Smooth muscle cell (in vitro differentiated cells): Measurements from ENCODE around the gene GATA1. TPM values are rescaled to one million over a fixed set of nuclear protein-coding genes. Genes with fewer than 3 reads are reported as not detected.

ENCODE experiments used
- DNase-seq: peaks from one replicate; lab custom pipeline; 2025; ENCODE audit not compliant: unreplicated experiment; lab: John Stamatoyannopoulos, UW
- H2AFZ ChIP-seq: fragments of 200-600 bp; sonication (generic); 2 replicates; pipeline ENCODE4 v1.6.0; 2016; ENCODE audit warnings: antibody characterized with exemption, low read depth, mild to moderate bottlenecking
- H3F3A ChIP-seq: fragments of 200-600 bp; sonication (generic); 2 replicates; pipeline ENCODE4 v1.6.0; 2017; ENCODE audit warnings: antibody characterized with exemption, low read depth
- H3K27ac ChIP-seq: fragments of 200-600 bp; sonication (generic); 2 replicates; pipeline ENCODE4 v1.5.1; 2016; ENCODE audit warnings: low read depth, mild to moderate bottlenecking
- H3K27me3 ChIP-seq: fragments of 200-600 bp; sonication (generic); 2 replicates; pipeline ENCODE4 v1.6.1; 2016; ENCODE audit warnings: low read depth, mild to moderate bottlenecking
- H3K36me3 ChIP-seq: fragments of 200-600 bp; sonication (generic); 2 replicates; pipeline ENCODE4 v1.5.1; 2016; ENCODE audit warnings: low read depth
- H3K4me1 ChIP-seq: fragments of 200-600 bp; sonication (generic); 2 replicates; pipeline ENCODE4 v1.5.1; 2016; ENCODE audit warnings: low read depth
- H3K4me2 ChIP-seq: fragments of 200-600 bp; sonication (generic); 2 replicates; pipeline ENCODE4 v1.6.0; 2016; ENCODE audit warnings: mild to moderate bottlenecking
- H3K4me3 ChIP-seq: fragments of 200-600 bp; sonication (generic); 2 replicates; pipeline ENCODE4 v1.5.1; 2016; ENCODE audit warnings: mild to moderate bottlenecking
- H3K79me2 ChIP-seq: fragments of 200-600 bp; sonication (generic); 2 replicates; pipeline ENCODE4 v1.6.0; 2016; ENCODE audit warnings: low read depth, mild to moderate bottlenecking
- H3K9ac ChIP-seq: fragments of 200-600 bp; sonication (generic); 2 replicates; pipeline ENCODE4 v1.6.0; 2016; ENCODE audit warnings: low read depth
- H3K9me3 ChIP-seq: fragments of 200-600 bp; sonication (generic); replicated peaks from 2 replicates; pipeline ENCODE4 v1.5.1; 2016; ENCODE audit warnings: low read depth
- H4K20me1 ChIP-seq: fragments of 200-600 bp; sonication (generic); 2 replicates; pipeline ENCODE4 v1.6.0; 2016; ENCODE audit warnings: low read depth
- CTCF ChIP-seq: fragments of 200-600 bp; sonication (generic); IDR thresholded peaks from 2 replicates; pipeline ENCODE4 v1.5.1; 2017; ENCODE audit warnings: borderline replicate concordance, mild to moderate bottlenecking, antibody characterized with exemption; ENCODE audit not compliant: insufficient read depth, poor library complexity, severe bottlenecking
- WGBS: methylation state at CpG from one replicate; pipeline ENCODE4 v1.1.7; 2016; ENCODE audit warnings: low lambda C conversion rate; 5-methylcytosine and 5-hydroxymethylcytosine counted together
- polyA plus RNA-seq: library from polyadenylated mRNA; unstranded; fragments of >200 nt; fragmentation: Nextera tagmentation; extraction: Ambion mirVana; gene quantifications from 2 replicates; pipeline ENCODE4 v1.2.1, GENCODE V29; 2016
- total RNA-seq: library from RNA; depleted of rRNA; stranded (reverse); fragments of >200 nt; gene quantifications from 2 replicates; pipeline ENCODE4 v1.2.3, GENCODE V29; 2014

Gene GATA1
- total and polyA plus RNA-seq, 2 experiments from 2014 or later = not detected

- no peaks in the 10 kb centered on the region for H3K27me3 ChIP-seq
- H3K9ac ChIP-seq = no peak overlapping the region
- 78% methylated on average over 13 of the region's 13 CpGs for WGBS
- no peak overlapping the region for H3K4me3 ChIP-seq
- DNase-seq = no peak
- no peaks in the 10 kb centered on the region for H3K4me1 ChIP-seq
- no peaks in the 10 kb centered on the region for H3K79me2 ChIP-seq
- H3K27ac ChIP-seq = no peak overlapping the region
- TF ChIP-seq CTCF = no peak
- no peaks in the 10 kb centered on the region for H3F3A ChIP-seq
- H3K9me3 ChIP-seq = no peaks in the 10 kb centered on the region
- H3K4me2 ChIP-seq = no peak overlapping the region
- H4K20me1 ChIP-seq = no peaks in the 10 kb centered on the region
- H2AFZ ChIP-seq = no peak overlapping the region
- no peaks in the 10 kb centered on the region for H3K36me3 ChIP-seq
Measured at GRCh38 chrX:48776818-48777439, 9.5 kb upstream of the GATA1 start.

GRCh38 chrX:48779399-48779798 lies 7.0 kb upstream of the GATA1 start:
- TF ChIP-seq CTCF = no peak
- H3K79me2 ChIP-seq = no peaks in the 10 kb centered on the region
- H3K27ac ChIP-seq = no peak overlapping the region
- no peaks in the 10 kb centered on the region for H3F3A ChIP-seq
- H3K4me2 ChIP-seq = no peak overlapping the region
- H3K27me3 ChIP-seq = no peaks in the 10 kb centered on the region
- H3K36me3 ChIP-seq = no peaks in the 10 kb centered on the region
- H3K4me1 ChIP-seq = no peaks in the 10 kb centered on the region
- H3K9me3 ChIP-seq = no peaks in the 10 kb centered on the region
- H3K4me3 ChIP-seq = no peak overlapping the region
- no peak for DNase-seq
- no peak overlapping the region for H3K9ac ChIP-seq
- WGBS = 82% methylated on average over 7 of the region's 7 CpGs
- H2AFZ ChIP-seq = no peak overlapping the region
- H4K20me1 ChIP-seq = no peaks in the 10 kb centered on the region

GRCh38 chrX:48781705-48782104 lies 4.7 kb upstream of the GATA1 start:
- H3K9ac ChIP-seq = no peak overlapping the region
- H2AFZ ChIP-seq = no peak overlapping the region
- no peak overlapping the region for H3K27ac ChIP-seq
- no peak overlapping the region for H3K4me3 ChIP-seq
- no peaks in the 10 kb centered on the region for H3K4me1 ChIP-seq
- H3F3A ChIP-seq = no peaks in the 10 kb centered on the region
- H3K9me3 ChIP-seq = no peaks in the 10 kb centered on the region
- WGBS = 75% methylated on average over 6 of the region's 6 CpGs
- H3K79me2 ChIP-seq = no peaks in the 10 kb centered on the region
- no peaks in the 10 kb centered on the region for H4K20me1 ChIP-seq
- H3K36me3 ChIP-seq = no peaks in the 10 kb centered on the region
- H3K27me3 ChIP-seq = no peaks in the 10 kb centered on the region
- TF ChIP-seq CTCF = no peak
- no peak for DNase-seq
- no peak overlapping the region for H3K4me2 ChIP-seq

- 71% methylated on average over 2 of the region's 2 CpGs for WGBS
- no peaks in the 10 kb centered on the region for H3K27me3 ChIP-seq
- H3K9me3 ChIP-seq = no peaks in the 10 kb centered on the region
- no peak for DNase-seq
- no peak overlapping the region for H2AFZ ChIP-seq
- H3F3A ChIP-seq = no peaks in the 10 kb centered on the region
- H3K4me1 ChIP-seq = no peaks in the 10 kb centered on the region
- no peak for TF ChIP-seq CTCF
- no peaks in the 10 kb centered on the region for H4K20me1 ChIP-seq
- no peak overlapping the region for H3K9ac ChIP-seq
- no peak overlapping the region for H3K4me2 ChIP-seq
- H3K79me2 ChIP-seq = no peaks in the 10 kb centered on the region
- no peak overlapping the region for H3K27ac ChIP-seq
- no peak overlapping the region for H3K4me3 ChIP-seq
- no peaks in the 10 kb centered on the region for H3K36me3 ChIP-seq
Measured at GRCh38 chrX:48782216-48782615, 4.2 kb upstream of the GATA1 start.
